SK-N-SH treated with all-trans-retinoic acid at 6 μM for 48 hours (cell line): ENCODE data around the gene B3GNT3.

Experiments
- ARNTL ChIP-seq: fragments of 450-650 bp; formaldehyde crosslinking; IDR thresholded peaks from 2 replicates; pipeline ENCODE4 v1.5.0; 2020; ENCODE audit warnings: low read depth, mild to moderate bottlenecking, moderate library complexity, borderline replicate concordance
- BACH2 ChIP-seq: fragments of 250-450 bp; sonication (Bioruptor Pico); IDR thresholded peaks from 2 replicates; pipeline ENCODE4 v1.9.0; 2021; ENCODE audit warnings: mild to moderate bottlenecking, borderline replicate concordance
- GLIS3 ChIP-seq: fragments of 250-450 bp; sonication (Bioruptor Pico); IDR thresholded peaks from 2 replicates; pipeline ENCODE4 v1.5.0; 2020; ENCODE audit warnings: mild to moderate bottlenecking, moderate library complexity
- TCF4 ChIP-seq: fragments of 250-450 bp; sonication (Bioruptor Pico); IDR thresholded peaks from 2 replicates; pipeline ENCODE4 v1.8.0; 2021; ENCODE audit warnings: mild to moderate bottlenecking, moderate library complexity, borderline replicate concordance
- TOX ChIP-seq: fragments of 250-450 bp; sonication (Bioruptor Pico); IDR thresholded peaks from 2 replicates; pipeline ENCODE4 v1.8.0; 2021; ENCODE audit warnings: mild to moderate bottlenecking, moderate library complexity, borderline replicate concordance
- ZC3H10 ChIP-seq: fragments of 250-450 bp; sonication (Bioruptor Pico); IDR thresholded peaks from 2 replicates; pipeline ENCODE4 v1.5.1; 2021; ENCODE audit warnings: mild to moderate bottlenecking, moderate library complexity
- ZFP3 ChIP-seq: fragments of 250-450 bp; sonication (Bioruptor Pico); IDR thresholded peaks from 2 replicates; pipeline ENCODE4 v1.5.0; 2020; ENCODE audit warnings: mild to moderate bottlenecking, moderate library complexity
- ZFP30 ChIP-seq: fragments of 450-650 bp; formaldehyde crosslinking; IDR thresholded peaks from 2 replicates; pipeline ENCODE4 v1.5.0; 2022; ENCODE audit warnings: mild to moderate bottlenecking, moderate library complexity
- ZNF8 ChIP-seq: fragments of 450-650 bp; formaldehyde crosslinking; IDR thresholded peaks from 2 replicates; pipeline ENCODE4 v1.5.0; 2020; ENCODE audit warnings: mild to moderate bottlenecking, moderate library complexity
- TF ChIP-seq, protein P1 (sequence below): fragments of 250-450 bp; sonication (Bioruptor Pico); IDR thresholded peaks from 2 replicates; pipeline ENCODE4 v1.5.0; 2020; ENCODE audit warnings: mild to moderate bottlenecking, moderate library complexity
- TF ChIP-seq, protein P2 (sequence below): fragments of 250-450 bp; sonication (Bioruptor Pico); IDR thresholded peaks from 2 replicates; pipeline ENCODE4 v1.8.0; 2021; ENCODE audit warnings: low read depth, mild to moderate bottlenecking, moderate library complexity, borderline replicate concordance
- TF ChIP-seq, protein P3 (sequence below): fragments of 250-450 bp; sonication (Bioruptor Pico); IDR thresholded peaks from 2 replicates; pipeline ENCODE4 v1.8.0; 2020; ENCODE audit warnings: mild to moderate bottlenecking, moderate library complexity, borderline replicate concordance

DNA sequence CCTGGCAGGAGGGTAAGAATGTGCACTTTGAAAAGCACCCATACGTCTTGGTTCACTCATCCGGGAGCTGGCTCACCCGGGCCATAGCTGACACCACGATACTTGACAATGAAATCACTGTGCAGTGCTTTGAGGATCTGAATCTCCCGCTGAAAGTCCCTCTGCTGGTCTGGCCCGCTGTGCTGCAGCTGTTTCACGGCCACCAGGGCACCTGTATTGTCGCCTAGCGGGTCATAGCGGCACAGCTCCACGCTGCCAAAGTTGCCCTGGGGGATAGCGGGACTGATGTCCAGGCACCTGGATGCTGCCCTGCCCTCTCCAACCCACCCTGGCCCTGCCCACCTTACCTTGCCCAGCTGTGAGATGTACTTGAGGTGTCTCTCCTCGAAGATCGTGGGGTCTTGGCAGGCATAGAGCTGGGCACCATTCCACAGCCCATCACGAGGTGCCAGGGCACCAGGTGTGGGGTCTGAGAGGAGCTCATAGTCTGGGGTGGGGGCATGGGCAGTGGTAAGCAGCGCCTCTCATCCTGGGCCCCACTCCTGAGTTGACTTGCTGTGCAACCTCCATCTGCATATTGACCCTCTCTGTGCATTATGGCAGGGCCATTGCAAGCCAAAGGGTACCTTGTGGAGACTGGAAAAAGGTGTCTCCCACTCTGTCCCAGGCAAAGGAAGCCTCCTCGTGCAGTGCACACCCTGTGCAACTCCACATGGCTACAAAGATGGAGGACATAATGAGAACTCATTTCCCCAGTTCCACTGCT is 37.7 kb downstream of the B3GNT3 start:
- TF ChIP-seq TCF4 (CRISPR knock-in tag) (no peak), ZFP3 (CRISPR knock-in tag) (no peak), GLIS3 (no peak), TOX (CRISPR knock-in tag) (no peak), ARNTL (CRISPR knock-in tag) (no peak), ZFP30 (no peak), ZC3H10 (no peak), BACH2 (no peak), ZNF8 (CRISPR knock-in tag) (no peak)
- TF ChIP-seq, protein P1, sequence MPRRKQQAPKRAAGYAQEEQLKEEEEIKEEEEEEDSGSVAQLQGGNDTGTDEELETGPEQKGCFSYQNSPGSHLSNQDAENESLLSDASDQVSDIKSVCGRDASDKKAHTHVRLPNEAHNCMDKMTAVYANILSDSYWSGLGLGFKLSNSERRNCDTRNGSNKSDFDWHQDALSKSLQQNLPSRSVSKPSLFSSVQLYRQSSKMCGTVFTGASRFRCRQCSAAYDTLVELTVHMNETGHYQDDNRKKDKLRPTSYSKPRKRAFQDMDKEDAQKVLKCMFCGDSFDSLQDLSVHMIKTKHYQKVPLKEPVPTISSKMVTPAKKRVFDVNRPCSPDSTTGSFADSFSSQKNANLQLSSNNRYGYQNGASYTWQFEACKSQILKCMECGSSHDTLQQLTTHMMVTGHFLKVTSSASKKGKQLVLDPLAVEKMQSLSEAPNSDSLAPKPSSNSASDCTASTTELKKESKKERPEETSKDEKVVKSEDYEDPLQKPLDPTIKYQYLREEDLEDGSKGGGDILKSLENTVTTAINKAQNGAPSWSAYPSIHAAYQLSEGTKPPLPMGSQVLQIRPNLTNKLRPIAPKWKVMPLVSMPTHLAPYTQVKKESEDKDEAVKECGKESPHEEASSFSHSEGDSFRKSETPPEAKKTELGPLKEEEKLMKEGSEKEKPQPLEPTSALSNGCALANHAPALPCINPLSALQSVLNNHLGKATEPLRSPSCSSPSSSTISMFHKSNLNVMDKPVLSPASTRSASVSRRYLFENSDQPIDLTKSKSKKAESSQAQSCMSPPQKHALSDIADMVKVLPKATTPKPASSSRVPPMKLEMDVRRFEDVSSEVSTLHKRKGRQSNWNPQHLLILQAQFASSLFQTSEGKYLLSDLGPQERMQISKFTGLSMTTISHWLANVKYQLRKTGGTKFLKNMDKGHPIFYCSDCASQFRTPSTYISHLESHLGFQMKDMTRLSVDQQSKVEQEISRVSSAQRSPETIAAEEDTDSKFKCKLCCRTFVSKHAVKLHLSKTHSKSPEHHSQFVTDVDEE: no peak
- TF ChIP-seq, protein P2, sequence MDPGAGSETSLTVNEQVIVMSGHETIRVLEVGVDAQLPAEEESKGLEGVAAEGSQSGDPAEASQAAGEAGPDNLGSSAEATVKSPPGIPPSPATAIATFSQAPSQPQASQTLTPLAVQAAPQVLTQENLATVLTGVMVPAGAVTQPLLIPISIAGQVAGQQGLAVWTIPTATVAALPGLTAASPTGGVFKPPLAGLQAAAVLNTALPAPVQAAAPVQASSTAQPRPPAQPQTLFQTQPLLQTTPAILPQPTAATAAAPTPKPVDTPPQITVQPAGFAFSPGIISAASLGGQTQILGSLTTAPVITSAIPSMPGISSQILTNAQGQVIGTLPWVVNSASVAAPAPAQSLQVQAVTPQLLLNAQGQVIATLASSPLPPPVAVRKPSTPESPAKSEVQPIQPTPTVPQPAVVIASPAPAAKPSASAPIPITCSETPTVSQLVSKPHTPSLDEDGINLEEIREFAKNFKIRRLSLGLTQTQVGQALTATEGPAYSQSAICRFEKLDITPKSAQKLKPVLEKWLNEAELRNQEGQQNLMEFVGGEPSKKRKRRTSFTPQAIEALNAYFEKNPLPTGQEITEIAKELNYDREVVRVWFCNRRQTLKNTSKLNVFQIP: no peak
- TF ChIP-seq, protein P3, sequence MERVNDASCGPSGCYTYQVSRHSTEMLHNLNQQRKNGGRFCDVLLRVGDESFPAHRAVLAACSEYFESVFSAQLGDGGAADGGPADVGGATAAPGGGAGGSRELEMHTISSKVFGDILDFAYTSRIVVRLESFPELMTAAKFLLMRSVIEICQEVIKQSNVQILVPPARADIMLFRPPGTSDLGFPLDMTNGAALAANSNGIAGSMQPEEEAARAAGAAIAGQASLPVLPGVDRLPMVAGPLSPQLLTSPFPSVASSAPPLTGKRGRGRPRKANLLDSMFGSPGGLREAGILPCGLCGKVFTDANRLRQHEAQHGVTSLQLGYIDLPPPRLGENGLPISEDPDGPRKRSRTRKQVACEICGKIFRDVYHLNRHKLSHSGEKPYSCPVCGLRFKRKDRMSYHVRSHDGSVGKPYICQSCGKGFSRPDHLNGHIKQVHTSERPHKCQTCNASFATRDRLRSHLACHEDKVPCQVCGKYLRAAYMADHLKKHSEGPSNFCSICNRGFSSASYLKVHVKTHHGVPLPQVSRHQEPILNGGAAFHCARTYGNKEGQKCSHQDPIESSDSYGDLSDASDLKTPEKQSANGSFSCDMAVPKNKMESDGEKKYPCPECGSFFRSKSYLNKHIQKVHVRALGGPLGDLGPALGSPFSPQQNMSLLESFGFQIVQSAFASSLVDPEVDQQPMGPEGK (CRISPR knock-in tag): no peak
